Astrocyte (in vitro differentiated cells and primary cell): ENCODE data around the gene TUT1.

Experiments
- CTCF ChIP-seq: IDR thresholded peaks from 2 replicates; pipeline ENCODE4 v1.5.1; 2011; ENCODE audit warnings: low read depth, mild to moderate bottlenecking, inconsistent platforms, low read length, moderate library complexity; ENCODE audit not compliant: insufficient read depth
- EZH2 ChIP-seq: IDR thresholded peaks from 2 replicates; pipeline ENCODE4 v1.6.1; 2012; ENCODE audit warnings: mild to moderate bottlenecking, low read length, inconsistent platforms; ENCODE audit not compliant: insufficient read depth

GRCh38 chr11:62560566-62561103 lies 30.7 kb downstream of the TUT1 start:
- TF ChIP-seq CTCF (peak; percentile 89), EZH2 (no peak)
